GM23248 (cell line): Measurements from ENCODE around the gene ANKRD28. TPM values are rescaled to one million over a fixed set of nuclear protein-coding genes. Genes with fewer than 3 reads are reported as not detected.

Experiments used
- DNase-seq: peaks from one replicate; pipeline ENCODE4 v3.0.0-alpha.2; 2015
- H2AFZ ChIP-seq: fragments of 200-600 bp; sonication (generic); 2 replicates; pipeline ENCODE4 v1.6.1; 2016; ENCODE audit warnings: antibody characterized with exemption
- H3F3A ChIP-seq: fragments of 200-600 bp; sonication (generic); 2 replicates; pipeline ENCODE4 v1.6.1; 2016; ENCODE audit warnings: mild to moderate bottlenecking, antibody characterized with exemption, mixed run types; ENCODE audit not compliant: insufficient read depth
- H3K27ac ChIP-seq: fragments of 200-600 bp; sonication (generic); 2 replicates; pipeline ENCODE4 v1.5.1; 2016; ENCODE audit warnings: mild to moderate bottlenecking
- H3K27me3 ChIP-seq: fragments of 200-600 bp; sonication (generic); replicated peaks from 2 replicates; pipeline ENCODE4 v1.6.1; 2016; ENCODE audit warnings: mild to moderate bottlenecking; ENCODE audit not compliant: insufficient read depth
- H3K36me3 ChIP-seq: fragments of 200-600 bp; sonication (generic); 2 replicates; pipeline ENCODE4 v1.6.1; 2016; ENCODE audit warnings: low read depth, mild to moderate bottlenecking
- H3K4me1 ChIP-seq: fragments of 200-600 bp; sonication (generic); 2 replicates; pipeline ENCODE4 v1.6.1; 2016; ENCODE audit warnings: mild to moderate bottlenecking; ENCODE audit not compliant: insufficient read depth
- H3K4me2 ChIP-seq: fragments of 200-600 bp; sonication (generic); one replicate; pipeline ENCODE4 v1.6.1; 2016; ENCODE audit warnings: mild to moderate bottlenecking; ENCODE audit not compliant: unreplicated experiment
- H3K4me3 ChIP-seq: fragments of 200-600 bp; sonication (generic); 2 replicates; pipeline ENCODE4 v1.5.1; 2016; ENCODE audit warnings: mild to moderate bottlenecking
- H3K79me2 ChIP-seq: fragments of 200-600 bp; sonication (generic); 2 replicates; pipeline ENCODE4 v1.6.1; 2016; ENCODE audit warnings: mild to moderate bottlenecking; ENCODE audit not compliant: insufficient read depth
- H3K9ac ChIP-seq: fragments of 200-600 bp; sonication (generic); 2 replicates; pipeline ENCODE4 v1.6.1; 2016; ENCODE audit warnings: mild to moderate bottlenecking
- H3K9me2 ChIP-seq: fragments of 200-600 bp; sonication (generic); 2 replicates; pipeline ENCODE4 v1.6.1; 2016; ENCODE audit warnings: mixed run types, mild to moderate bottlenecking, moderate library complexity; ENCODE audit not compliant: insufficient read depth
- H3K9me3 ChIP-seq: fragments of 200-600 bp; sonication (generic); one replicate; pipeline ENCODE4 v1.6.1; 2017; ENCODE audit warnings: low read depth
- H4K20me1 ChIP-seq: fragments of 200-600 bp; sonication (generic); 2 replicates; pipeline ENCODE4 v1.6.0; 2016; ENCODE audit not compliant: insufficient read depth
- EZH2 ChIP-seq: fragments of 200-600 bp; sonication (generic); IDR thresholded peaks from 2 replicates; pipeline ENCODE4 v1.6.1; 2018; ENCODE audit warnings: antibody characterized with exemption, mild to moderate bottlenecking; ENCODE audit not compliant: insufficient read depth, poor library complexity, severe bottlenecking
- EZH2phosphoT487 ChIP-seq: fragments of 200-600 bp; sonication (generic); IDR thresholded peaks from 2 replicates; pipeline ENCODE4 v1.6.1; 2018; ENCODE audit warnings: antibody characterized with exemption, moderate library complexity, mild to moderate bottlenecking, low read depth; ENCODE audit not compliant: insufficient read depth
- WGBS, 2 experiments: methylation state at CpG; one replicate each; pipeline ENCODE4 v1.1.6; 2015 to 2017; ENCODE audit warnings: low lambda C conversion rate in 2 of 2, low coverage in 1 of 2; ENCODE audit errors: missing lambda C conversion rate in 2 of 2; 5-methylcytosine and 5-hydroxymethylcytosine counted together
- in situ Hi-C: fragments of 300-500 bp; cut with MboI; formaldehyde crosslinking; loops from 2 replicates; pipeline ENCODE4 v1.15.0; 2020
- polyA plus RNA-seq: library from polyadenylated mRNA; unstranded; fragments of >200 nt; fragmentation: Nextera tagmentation; extraction: Ambion mirVana; gene quantifications from 2 replicates; pipeline ENCODE4 v1.2.1, GENCODE V29; 2016
- total RNA-seq: library from RNA; depleted of rRNA; stranded (reverse); fragments of >200 nt; shearing (Covaris generic); gene quantifications from 2 replicates; pipeline ENCODE4 v1.2.3, GENCODE V29; 2014

The ANKRD28 gene
- total and polyA plus RNA-seq, 2 experiments from 2014 or later = 23.1 to 55.6 TPM

- DNase-seq = peak; percentile 86
- in situ Hi-C loops = no loop called here
- Histone ChIP-seq H4K20me1 (no peaks in the 10 kb centered on the region), H3K27me3 (no peaks in the 10 kb centered on the region), H3K27ac (peak overlapping the region; percentile 86), H3F3A (peaks cover 22% of the 10 kb centered on the region), H3K9me2 (no peaks in the 10 kb centered on the region), H3K79me2 (peaks cover 41% of the 10 kb centered on the region), H2AFZ (peak overlapping the region; percentile 0; the same call in 1 of the 2 replicates), H3K36me3 (no peaks in the 10 kb centered on the region), H3K4me3 (0 out of 2 replicates have a peak overlapping the region, but pooled peaks have one; percentile 12), H3K9ac (peak overlapping the region; percentile 67), H3K4me1 (peaks cover 25% of the 10 kb centered on the region), H3K9me3 (no peaks in the 10 kb centered on the region), H3K4me2 (peak overlapping the region; percentile 19)
- TF ChIP-seq EZH2 (no peak), EZH2phosphoT487 (no peak)
- WGBS, 2 experiments = 44 to 47% methylated on average over 7 of the region's 7 CpGs
Observed at GRCh38 chr3:15805756-15806266, 8.0 kb upstream of the ANKRD28 start.

GRCh38 chr3:15804553-15805095 lies 6.8 kb upstream of the ANKRD28 start:
- H3K27me3 ChIP-seq = no peaks in the 10 kb centered on the region
- TF ChIP-seq EZH2phosphoT487 = no peak
- TF ChIP-seq EZH2 = no peak
- 96 to 97% methylated on average over 4 of the region's 4 CpGs for WGBS, 2 experiments
- peaks cover 22% of the 10 kb centered on the region for H3F3A ChIP-seq
- no peaks in the 10 kb centered on the region for H4K20me1 ChIP-seq
- DNase-seq = no peak
- peak overlapping the region; percentile 86 for H3K27ac ChIP-seq
- H3K9me3 ChIP-seq = no peaks in the 10 kb centered on the region
- no peak overlapping the region for H2AFZ ChIP-seq
- peak overlapping the region; percentile 67 for H3K9ac ChIP-seq
- H3K79me2 ChIP-seq = peaks cover 51% of the 10 kb centered on the region
- H3K36me3 ChIP-seq = no peaks in the 10 kb centered on the region
- no peak overlapping the region for H3K4me3 ChIP-seq
- in situ Hi-C loops = no loop called here
- H3K4me2 ChIP-seq = no peak overlapping the region
- H3K4me1 ChIP-seq = peaks cover 37% of the 10 kb centered on the region
- H3K9me2 ChIP-seq = no peaks in the 10 kb centered on the region

- Histone ChIP-seq H2AFZ (no peak overlapping the region), H3F3A (peaks cover 22% of the 10 kb centered on the region), H3K4me2 (no peak overlapping the region), H3K4me1 (peaks cover 42% of the 10 kb centered on the region), H3K9me2 (no peaks in the 10 kb centered on the region), H4K20me1 (no peaks in the 10 kb centered on the region), H3K79me2 (peaks cover 58% of the 10 kb centered on the region), H3K9me3 (no peaks in the 10 kb centered on the region), H3K27me3 (no peaks in the 10 kb centered on the region), H3K27ac (no peak overlapping the region), H3K36me3 (no peaks in the 10 kb centered on the region), H3K4me3 (no peak overlapping the region), H3K9ac (no peak overlapping the region)
- TF ChIP-seq EZH2phosphoT487 (no peak), EZH2 (no peak)
- no peak for DNase-seq
- in situ Hi-C loops = no loop called here
- WGBS, 2 experiments = 96 to 97% methylated on average over 2 of the region's 2 CpGs
Observed at GRCh38 chr3:15803921-15804320, 6.1 kb upstream of the ANKRD28 start.

- no peak overlapping the region for H2AFZ ChIP-seq
- no peak overlapping the region for H3K9ac ChIP-seq
- H3K4me3 ChIP-seq = no peak overlapping the region
- H3F3A ChIP-seq = peaks cover 34% of the 10 kb centered on the region
- WGBS, 2 experiments = 93 to 98% methylated on average over 3 of the region's 3 CpGs
- H3K9me2 ChIP-seq = no peaks in the 10 kb centered on the region
- no peaks in the 10 kb centered on the region for H3K27me3 ChIP-seq
- no peaks in the 10 kb centered on the region for H3K36me3 ChIP-seq
- no peaks in the 10 kb centered on the region for H4K20me1 ChIP-seq
- no peak overlapping the region for H3K27ac ChIP-seq
- H3K79me2 ChIP-seq = peaks cover 58% of the 10 kb centered on the region
- in situ Hi-C loops = no loop called here
- H3K4me1 ChIP-seq = peaks cover 48% of the 10 kb centered on the region
- TF ChIP-seq EZH2phosphoT487 = no peak
- no peak for TF ChIP-seq EZH2
- no peaks in the 10 kb centered on the region for H3K9me3 ChIP-seq
- DNase-seq = no peak
- H3K4me2 ChIP-seq = no peak overlapping the region
Observed at GRCh38 chr3:15801298-15801697, 3.5 kb upstream of the ANKRD28 start.
